ENCODE measurements around the gene MAP3K12.
"Not testable (repeated sequence)": the region's sequence is repeated elsewhere in the genome, so short reads cannot be mapped to it uniquely, and the experiment has no call there.

Gene MAP3K12, protein sequence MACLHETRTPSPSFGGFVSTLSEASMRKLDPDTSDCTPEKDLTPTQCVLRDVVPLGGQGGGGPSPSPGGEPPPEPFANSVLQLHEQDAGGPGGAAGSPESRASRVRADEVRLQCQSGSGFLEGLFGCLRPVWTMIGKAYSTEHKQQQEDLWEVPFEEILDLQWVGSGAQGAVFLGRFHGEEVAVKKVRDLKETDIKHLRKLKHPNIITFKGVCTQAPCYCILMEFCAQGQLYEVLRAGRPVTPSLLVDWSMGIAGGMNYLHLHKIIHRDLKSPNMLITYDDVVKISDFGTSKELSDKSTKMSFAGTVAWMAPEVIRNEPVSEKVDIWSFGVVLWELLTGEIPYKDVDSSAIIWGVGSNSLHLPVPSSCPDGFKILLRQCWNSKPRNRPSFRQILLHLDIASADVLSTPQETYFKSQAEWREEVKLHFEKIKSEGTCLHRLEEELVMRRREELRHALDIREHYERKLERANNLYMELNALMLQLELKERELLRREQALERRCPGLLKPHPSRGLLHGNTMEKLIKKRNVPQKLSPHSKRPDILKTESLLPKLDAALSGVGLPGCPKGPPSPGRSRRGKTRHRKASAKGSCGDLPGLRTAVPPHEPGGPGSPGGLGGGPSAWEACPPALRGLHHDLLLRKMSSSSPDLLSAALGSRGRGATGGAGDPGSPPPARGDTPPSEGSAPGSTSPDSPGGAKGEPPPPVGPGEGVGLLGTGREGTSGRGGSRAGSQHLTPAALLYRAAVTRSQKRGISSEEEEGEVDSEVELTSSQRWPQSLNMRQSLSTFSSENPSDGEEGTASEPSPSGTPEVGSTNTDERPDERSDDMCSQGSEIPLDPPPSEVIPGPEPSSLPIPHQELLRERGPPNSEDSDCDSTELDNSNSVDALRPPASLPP

DNA sequence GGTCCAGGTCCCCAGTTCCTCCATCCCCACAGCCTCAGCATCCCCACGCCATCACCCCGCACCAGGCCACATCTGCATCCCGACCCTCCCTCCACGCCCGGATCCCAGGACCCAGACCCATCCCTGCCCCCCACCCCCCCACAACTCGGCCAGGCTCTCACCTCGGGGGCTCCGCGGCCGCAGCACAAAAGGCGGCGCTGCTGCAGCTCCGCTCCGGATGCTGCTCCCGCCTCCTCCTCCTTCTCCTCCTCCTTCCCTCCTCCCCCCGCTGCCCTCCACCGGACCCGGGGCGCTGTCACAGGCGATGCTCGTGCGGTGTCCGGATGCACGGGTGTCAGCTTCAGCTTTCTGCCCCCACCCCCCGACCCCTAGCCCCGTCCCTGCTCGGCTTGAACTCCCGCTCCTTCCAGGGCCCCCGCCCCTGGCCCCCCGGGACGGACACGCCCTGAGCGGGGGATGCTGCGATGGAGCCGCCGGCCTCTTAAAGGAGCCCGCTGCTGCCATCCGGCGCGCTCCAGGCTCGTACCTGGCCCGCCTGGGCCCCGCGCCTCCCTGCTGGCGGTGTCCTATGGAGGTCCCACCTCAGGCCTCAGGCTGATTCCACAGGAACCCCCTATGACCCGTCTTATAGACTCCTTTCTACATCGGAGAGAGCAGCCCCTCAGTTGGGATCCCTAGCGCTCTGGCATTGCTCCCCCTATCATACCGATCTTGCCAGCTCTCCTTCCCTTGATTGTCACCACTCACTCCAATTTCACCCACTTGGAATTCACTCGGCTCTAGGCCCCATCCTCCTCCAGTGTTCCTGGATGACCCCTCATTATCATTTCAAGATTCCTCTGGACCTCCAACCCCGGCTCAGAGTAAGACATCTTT lies at the start of gene MAP3K12:
Gene MAP3K12, minus strand, starts transcription at position 193 of the 876 bp plus-strand sequence. CDS start 12,067 bp downstream, outside the sequence.
- Histone ChIP-seq H3K27me3 (no peaks in the 10 kb centered on the region), H3K4me2 (peak within 1 kb of the TSS; percentile 99), H3K27ac (peak within 1 kb of the TSS; percentile 96), H3K9me3 (no peaks in the 10 kb centered on the region), H3K9ac (peak within 1 kb of the TSS; percentile 95), H4K20me1 (no peaks in the 10 kb centered on the region), H3K4me3 (peak within 1 kb of the TSS; percentile 73), H3K36me3 (peaks cover 25% of the 10 kb centered on the region), H3K4me1 (peaks cover 69% of the 10 kb centered on the region)
- TF ChIP-seq Cebpa-rat (IDR thresholded peaks at IDR 0.05) = no peak

DNA sequence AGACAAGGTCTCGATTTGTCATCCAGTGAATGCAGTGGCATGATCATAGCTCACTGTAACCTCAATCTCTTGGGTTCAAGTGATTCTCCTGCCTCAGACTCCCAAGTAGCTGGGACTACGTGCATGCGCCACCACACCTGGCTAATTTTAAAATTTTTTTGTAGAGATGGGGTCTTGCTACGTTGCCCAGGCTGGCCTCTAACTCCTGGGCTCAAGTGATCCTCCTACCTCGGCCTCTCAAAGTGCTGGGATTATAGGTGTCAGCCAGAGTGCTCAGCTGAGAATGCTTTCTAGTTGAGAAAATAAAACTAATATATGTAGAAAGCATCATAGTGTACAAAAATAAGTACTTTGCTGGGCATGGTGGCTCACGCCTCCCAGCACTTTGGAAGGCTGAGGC lies 49.1 kb upstream of the MAP3K12 start:
- H3K27ac ChIP-seq, H3K4me1 ChIP-seq, H3K4me3 ChIP-seq, H3K9ac ChIP-seq, H3K27me3 ChIP-seq, H4K20me1 ChIP-seq, H3K4me2 ChIP-seq, H3K9me3 ChIP-seq: not testable (repeated sequence)
- peaks cover 74% of the 10 kb centered on the region for H3K36me3 ChIP-seq

DNA sequence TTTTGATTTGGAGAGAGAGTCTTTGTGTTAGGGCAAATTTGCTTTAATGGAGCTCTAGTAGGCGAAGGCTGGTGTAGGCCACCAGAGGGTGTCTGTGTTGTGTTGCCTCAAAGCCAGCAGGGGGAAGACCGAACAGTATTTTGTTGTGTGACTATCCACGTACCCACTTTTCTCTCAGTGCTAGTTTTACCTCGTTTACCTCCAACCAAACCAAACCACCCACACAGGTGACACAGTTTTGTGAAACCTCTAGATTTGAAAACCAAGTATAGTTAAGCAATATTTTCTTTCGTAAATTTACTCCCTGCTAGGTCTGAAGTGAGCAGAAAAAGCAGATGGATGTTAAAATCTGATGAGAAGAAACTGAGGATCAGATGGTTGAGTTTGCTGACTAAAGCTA lies 44.3 kb upstream of the MAP3K12 start:
- Histone ChIP-seq H3K9ac (0 out of 2 replicates have a peak overlapping the region, but pooled peaks have one; percentile 9), H3K4me1 (peaks cover 18% of the 10 kb centered on the region), H3K36me3 (peaks cover 75% of the 10 kb centered on the region), H3K27me3 (no peaks in the 10 kb centered on the region), H3K27ac (no peak overlapping the region), H3K4me3 (no peak overlapping the region), H3K4me2 (no peak overlapping the region), H3K9me3 (no peaks in the 10 kb centered on the region), H4K20me1 (no peaks in the 10 kb centered on the region)
- TF ChIP-seq Cebpa-rat (IDR thresholded peaks at IDR 0.05) = no peak

DNA sequence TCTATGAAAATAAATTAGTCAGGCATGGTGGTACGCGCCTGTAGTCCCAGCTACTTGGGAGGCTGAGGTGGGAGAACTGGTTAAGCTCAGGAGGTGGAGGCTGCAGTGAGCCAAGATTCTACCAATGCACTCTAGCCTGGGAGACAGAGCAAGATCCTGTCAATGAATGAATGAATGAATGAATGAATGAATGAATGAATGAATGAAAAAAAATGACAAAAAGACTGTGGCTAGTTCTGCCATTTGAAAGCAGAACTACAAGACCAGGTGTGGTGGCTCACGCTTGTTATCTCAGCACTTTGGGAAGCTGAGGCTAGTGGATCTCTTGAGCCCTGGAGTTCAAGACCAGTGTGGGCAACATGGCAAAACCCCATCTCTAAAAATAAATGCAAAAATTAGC lies 40.3 kb upstream of the MAP3K12 start:
- H3K9ac ChIP-seq = no peak overlapping the region
- H3K27ac ChIP-seq = no peak overlapping the region
- H3K27me3 ChIP-seq = no peaks in the 10 kb centered on the region
- peaks cover 93% of the 10 kb centered on the region for H3K36me3 ChIP-seq
- no peaks in the 10 kb centered on the region for H3K9me3 ChIP-seq
- peaks cover 18% of the 10 kb centered on the region for H3K4me1 ChIP-seq
- no peak overlapping the region for H3K4me3 ChIP-seq
- no peak for TF ChIP-seq Cebpa-rat (IDR thresholded peaks at IDR 0.05)
- H3K4me2 ChIP-seq = peak overlapping the region; percentile 34
- H4K20me1 ChIP-seq = no peaks in the 10 kb centered on the region

DNA sequence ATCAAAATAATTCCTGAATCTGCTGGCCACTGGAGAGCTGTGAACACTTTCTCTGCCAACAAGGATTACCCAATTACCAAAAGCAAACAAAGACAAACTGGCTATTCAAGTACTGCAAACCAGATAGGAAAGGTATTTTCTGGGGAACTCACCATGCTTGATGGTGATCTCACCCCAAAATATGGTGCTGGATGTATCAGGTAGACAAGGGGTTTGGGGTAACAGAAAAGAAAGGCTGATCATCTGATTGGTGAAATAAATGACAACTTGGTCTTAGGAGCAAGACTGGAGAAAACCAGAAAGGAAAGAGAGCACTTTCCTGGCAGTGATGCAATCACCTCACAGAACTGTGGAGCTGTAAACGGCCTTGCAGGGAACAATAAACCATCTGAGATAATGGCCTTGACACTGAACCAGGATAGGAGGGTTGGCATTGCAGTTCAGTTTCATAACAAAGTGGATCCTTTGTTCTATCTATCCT lies 39.0 kb upstream of the MAP3K12 start:
- H3K27me3 ChIP-seq = no peaks in the 10 kb centered on the region
- H3K9me3 ChIP-seq = no peaks in the 10 kb centered on the region
- H3K4me3 ChIP-seq = no peak overlapping the region
- no peak overlapping the region for H3K4me2 ChIP-seq
- H4K20me1 ChIP-seq = no peaks in the 10 kb centered on the region
- H3K27ac ChIP-seq = no peak overlapping the region
- no peak for TF ChIP-seq Cebpa-rat (IDR thresholded peaks at IDR 0.05)
- peaks cover 99% of the 10 kb centered on the region for H3K36me3 ChIP-seq
- H3K4me1 ChIP-seq = peaks cover 11% of the 10 kb centered on the region
- H3K9ac ChIP-seq = no peak overlapping the region

DNA sequence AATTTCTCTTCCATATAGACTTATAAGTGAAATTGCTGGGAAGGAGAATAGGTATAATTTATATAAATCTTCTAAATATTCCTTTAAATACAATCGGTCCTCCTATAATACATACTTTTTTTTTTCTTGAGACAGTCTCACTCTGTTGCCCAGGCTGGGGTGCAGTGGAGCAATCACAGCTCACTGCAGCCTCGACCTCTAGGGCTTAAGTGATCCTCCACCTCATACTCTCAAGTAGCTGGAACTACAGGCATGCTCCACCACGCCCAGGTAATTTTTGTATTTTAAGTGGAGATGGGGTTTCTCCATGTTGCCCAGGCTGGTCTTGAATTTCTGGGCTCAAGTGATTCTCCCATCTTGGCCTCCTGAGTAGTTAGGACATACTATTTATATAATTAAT lies 37.7 kb upstream of the MAP3K12 start:
- no peak for TF ChIP-seq Cebpa-rat (IDR thresholded peaks at IDR 0.05)
- H3K27me3 ChIP-seq = no peaks in the 10 kb centered on the region
- peaks cover 11% of the 10 kb centered on the region for H3K4me1 ChIP-seq
- H3K27ac ChIP-seq = no peak overlapping the region
- H3K9ac ChIP-seq = no peak overlapping the region
- H3K9me3 ChIP-seq = no peaks in the 10 kb centered on the region
- no peaks in the 10 kb centered on the region for H4K20me1 ChIP-seq
- peaks cover 100% of the 10 kb centered on the region for H3K36me3 ChIP-seq
- no peak overlapping the region for H3K4me3 ChIP-seq
- no peak overlapping the region for H3K4me2 ChIP-seq

DNA sequence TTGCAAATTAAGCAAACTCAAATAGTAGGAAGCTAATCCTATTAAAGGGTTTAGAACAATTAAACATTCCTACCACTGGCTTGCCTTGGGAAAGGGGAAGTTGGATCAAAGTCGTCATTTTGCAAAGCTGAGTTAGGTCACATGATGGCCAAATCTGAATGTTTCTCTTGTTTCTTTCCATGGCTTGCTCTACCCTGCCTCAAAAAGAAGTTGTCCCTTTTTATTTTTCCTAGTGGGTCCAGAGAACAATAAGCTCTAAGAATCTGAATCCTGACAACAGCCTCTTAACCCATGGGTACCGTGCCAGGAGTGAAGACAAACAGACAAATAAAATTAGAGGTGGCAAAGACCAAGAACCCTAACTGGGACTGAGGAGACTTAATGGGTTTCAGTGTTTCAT lies 34.2 kb upstream of the MAP3K12 start:
- Histone ChIP-seq H3K36me3 (peaks cover 97% of the 10 kb centered on the region), H4K20me1 (no peaks in the 10 kb centered on the region), H3K9me3 (no peaks in the 10 kb centered on the region), H3K27me3 (no peaks in the 10 kb centered on the region), H3K27ac (no peak overlapping the region), H3K9ac (no peak overlapping the region), H3K4me2 (no peak overlapping the region), H3K4me1 (no peaks in the 10 kb centered on the region), H3K4me3 (no peak overlapping the region)
- TF ChIP-seq Cebpa-rat (IDR thresholded peaks at IDR 0.05) = no peak

DNA sequence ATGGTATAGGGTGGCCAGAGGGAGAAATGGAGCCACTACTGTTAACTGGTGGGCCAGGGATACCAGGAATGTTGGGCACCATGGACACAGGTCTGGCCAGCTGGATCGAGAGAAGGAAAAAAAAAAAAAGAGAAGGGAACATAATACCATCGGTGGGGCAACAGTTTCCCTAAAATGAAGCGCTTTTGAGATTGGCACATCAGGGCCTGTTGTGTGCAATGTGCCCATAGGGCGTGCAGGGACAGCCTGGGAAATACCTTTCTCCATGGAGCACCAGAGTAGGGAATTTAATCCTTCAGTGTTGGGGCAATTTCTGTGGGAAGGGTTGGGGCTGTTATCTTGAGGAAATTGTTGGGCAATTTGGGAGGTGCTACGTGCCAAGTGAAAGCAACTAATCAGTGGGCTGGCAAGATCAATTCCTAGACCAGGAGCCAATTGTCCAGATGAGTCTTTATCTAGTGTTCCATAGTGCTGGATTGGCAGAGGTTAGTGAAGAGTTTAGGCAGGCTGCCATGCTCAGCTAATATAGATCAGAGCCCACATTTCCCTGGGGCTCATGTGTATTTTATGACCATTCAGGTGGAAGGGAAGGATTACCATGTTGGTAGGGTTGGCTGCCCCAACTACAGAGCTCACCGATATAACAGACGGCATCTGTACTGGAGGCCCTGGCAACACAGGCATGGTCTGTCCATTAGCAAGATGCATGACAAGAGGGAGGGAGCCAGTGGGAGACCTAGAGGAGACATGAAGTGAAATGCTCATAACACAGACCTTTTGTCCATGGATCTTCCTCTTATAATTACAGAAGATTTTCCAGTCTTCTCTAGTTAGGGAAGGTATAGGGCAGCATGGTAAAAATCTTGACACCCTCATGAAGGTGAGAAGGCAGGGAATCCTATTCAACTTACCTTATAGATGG lies 33.5 kb upstream of the MAP3K12 start:
- H3K4me1 ChIP-seq = no peaks in the 10 kb centered on the region
- peaks cover 92% of the 10 kb centered on the region for H3K36me3 ChIP-seq
- no peak overlapping the region for H3K9ac ChIP-seq
- H3K27ac ChIP-seq = no peak overlapping the region
- H3K9me3 ChIP-seq = no peaks in the 10 kb centered on the region
- no peaks in the 10 kb centered on the region for H4K20me1 ChIP-seq
- no peak for TF ChIP-seq Cebpa-rat (IDR thresholded peaks at IDR 0.05)
- H3K4me3 ChIP-seq = no peak overlapping the region
- no peaks in the 10 kb centered on the region for H3K27me3 ChIP-seq
- H3K4me2 ChIP-seq = no peak overlapping the region

All from BLaER1 (cell line).